HFF-Myc (cell line): Measurements from ENCODE around the gene TBCK.

Source experiments
- DNase-seq: peaks from one replicate; pipeline ENCODE4 v3.0.0-alpha.2; 2011; ENCODE audit warnings: low read depth; ENCODE audit errors: extremely low read depth
- H3K4me3 ChIP-seq: replicated peaks from 2 replicates; pipeline ENCODE4 v1.5.1; 2011; ENCODE audit warnings: low read depth, mild to moderate bottlenecking, control low read depth, low read length
- TF ChIP-seq, protein P1 (sequence below): IDR thresholded peaks from 2 replicates; pipeline ENCODE4 v1.5.1; 2012; ENCODE audit warnings: mild to moderate bottlenecking, low read depth, low read length, control low read depth; ENCODE audit errors: missing control alignments

Gene TBCK

DNA sequence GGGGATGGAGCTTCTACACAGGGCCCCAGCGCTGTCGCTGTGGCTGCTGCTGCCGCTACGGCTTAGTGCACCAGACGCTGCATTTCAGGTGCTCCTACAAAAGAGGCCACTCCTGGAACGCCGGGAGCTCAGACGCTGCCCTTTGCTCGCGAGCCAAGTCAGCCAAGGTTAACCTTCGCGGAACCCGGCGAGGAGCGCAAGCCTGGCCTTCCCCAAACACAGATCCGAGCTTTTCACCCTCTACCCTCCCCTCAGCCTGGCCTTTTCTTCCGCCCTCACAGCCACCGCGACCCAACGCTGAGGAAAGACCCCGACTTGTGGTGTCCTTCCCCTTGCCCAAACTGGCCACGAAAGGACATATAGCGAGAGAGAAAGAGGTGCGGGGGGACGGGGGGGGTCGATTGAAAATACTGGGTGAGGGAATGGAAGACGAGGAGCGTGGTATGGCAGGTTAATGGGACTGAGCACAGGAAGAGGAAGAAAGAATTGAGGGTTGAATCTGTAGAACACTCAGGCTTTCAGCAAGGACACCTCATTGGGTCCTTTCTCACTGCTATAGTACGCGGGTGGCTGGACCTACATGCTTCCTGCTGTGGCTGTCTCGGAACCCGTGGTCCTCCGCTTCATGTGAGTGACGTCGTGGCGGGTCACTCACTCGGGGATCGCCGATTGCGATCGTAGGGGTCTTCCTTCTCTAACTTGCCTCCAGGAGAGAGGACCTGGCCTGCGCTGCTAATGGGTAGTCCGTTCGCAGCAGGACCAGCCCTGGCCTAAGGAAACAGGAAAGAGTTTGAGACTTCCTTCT is at the start of gene TBCK, which contains the start of gene AIMP1:
Gene TBCK (minus strand): TSS at position 242 of the 805 bp plus-strand sequence. CDS start 7,249 bp downstream, outside the sequence.
Gene AIMP1 (plus strand): TSS at position 583 of the 805 bp plus-strand sequence. CDS start 8,460 bp downstream, outside the sequence.
- peak; percentile 79 for DNase-seq
- TF ChIP-seq, protein P1, sequence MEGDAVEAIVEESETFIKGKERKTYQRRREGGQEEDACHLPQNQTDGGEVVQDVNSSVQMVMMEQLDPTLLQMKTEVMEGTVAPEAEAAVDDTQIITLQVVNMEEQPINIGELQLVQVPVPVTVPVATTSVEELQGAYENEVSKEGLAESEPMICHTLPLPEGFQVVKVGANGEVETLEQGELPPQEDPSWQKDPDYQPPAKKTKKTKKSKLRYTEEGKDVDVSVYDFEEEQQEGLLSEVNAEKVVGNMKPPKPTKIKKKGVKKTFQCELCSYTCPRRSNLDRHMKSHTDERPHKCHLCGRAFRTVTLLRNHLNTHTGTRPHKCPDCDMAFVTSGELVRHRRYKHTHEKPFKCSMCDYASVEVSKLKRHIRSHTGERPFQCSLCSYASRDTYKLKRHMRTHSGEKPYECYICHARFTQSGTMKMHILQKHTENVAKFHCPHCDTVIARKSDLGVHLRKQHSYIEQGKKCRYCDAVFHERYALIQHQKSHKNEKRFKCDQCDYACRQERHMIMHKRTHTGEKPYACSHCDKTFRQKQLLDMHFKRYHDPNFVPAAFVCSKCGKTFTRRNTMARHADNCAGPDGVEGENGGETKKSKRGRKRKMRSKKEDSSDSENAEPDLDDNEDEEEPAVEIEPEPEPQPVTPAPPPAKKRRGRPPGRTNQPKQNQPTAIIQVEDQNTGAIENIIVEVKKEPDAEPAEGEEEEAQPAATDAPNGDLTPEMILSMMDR: no peak

GRCh38 chr4:106365613-106366012 is 49.6 kb upstream of the TBCK start:
- TF ChIP-seq, protein P1: no peak
- peak; percentile 24 for DNase-seq
- H3K4me3 ChIP-seq: no peak overlapping the region

More for the DNA sequence above, at the start of gene TBCK, which contains the start of gene AIMP1:
- peak within 1 kb of the TSS; percentile 63 for H3K4me3 ChIP-seq

- no peak for DNase-seq
- TF ChIP-seq, protein P1: no peak
Measured at GRCh38 chr4:106364282-106364681, 48.3 kb upstream of the TBCK start.

GRCh38 chr4:106362086-106362825 is 46.2 kb upstream of the TBCK start:
- DNase-seq: no peak
- no peak overlapping the region for H3K4me3 ChIP-seq
- TF ChIP-seq, protein P1: no peak

More at GRCh38 chr4:106364282-106364681, 48.3 kb upstream of the TBCK start:
- H3K4me3 ChIP-seq: no peak overlapping the region

- TF ChIP-seq, protein P1: no peak
- no peak for DNase-seq
Measured at GRCh38 chr4:106358899-106359298, 42.9 kb upstream of the TBCK start.

GRCh38 chr4:106355193-106355592 is 39.2 kb upstream of the TBCK start:
- no peak overlapping the region for H3K4me3 ChIP-seq
- no peak for DNase-seq
- TF ChIP-seq, protein P1: no peak

More at GRCh38 chr4:106358899-106359298, 42.9 kb upstream of the TBCK start:
- H3K4me3 ChIP-seq: no peak overlapping the region
